ENCODE results near the gene PAQR7.
A peak's percentile ranks its signal among the peaks of the same experiment; 100 is the strongest.

PAQR7 gene

DNA sequence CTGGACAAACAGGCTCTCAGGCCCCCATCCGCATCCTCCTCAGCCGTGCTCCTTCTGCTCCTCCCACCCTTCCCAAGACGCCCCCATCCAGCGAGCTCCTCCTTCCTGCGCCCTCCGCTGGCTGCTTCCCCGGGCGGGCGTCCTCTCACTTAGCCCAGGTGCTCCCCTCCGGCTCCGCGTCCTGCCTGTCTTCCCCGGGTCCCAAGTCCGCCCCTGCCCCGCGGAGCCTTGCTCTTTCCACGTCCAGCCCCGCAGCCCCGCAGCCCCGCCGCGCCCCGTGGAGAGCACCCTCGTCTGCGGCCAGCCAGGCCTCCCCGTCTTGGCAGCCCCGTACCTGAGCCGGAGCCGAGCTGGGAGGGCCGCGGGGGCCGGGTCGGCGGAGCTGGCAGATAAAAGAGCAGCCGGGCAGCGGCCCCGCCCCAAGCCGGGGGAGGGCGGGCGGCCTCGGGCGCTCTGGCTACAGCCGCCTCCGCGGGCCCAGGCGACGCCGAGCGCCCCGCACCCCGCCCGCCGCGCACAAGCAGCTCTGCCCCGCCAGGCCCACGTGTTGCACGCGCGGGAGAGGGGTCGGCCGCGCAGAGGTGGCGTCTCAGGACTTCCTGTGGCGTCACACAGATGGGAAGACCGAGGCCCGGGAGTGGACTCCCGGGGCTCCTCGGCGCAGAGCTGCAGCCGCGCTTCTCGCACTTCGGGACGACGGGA is at the start of gene PAQR7:
TSS of gene PAQR7 (minus strand) at position 555 of the 702 bp plus-strand sequence. CDS start 11,869 bp downstream, outside the sequence.
- peak; percentile 66 for DNase-seq

GRCh38 chr1:25924454-25924853 is 48.9 kb upstream of the PAQR7 start:
- no peak for DNase-seq

DNA sequence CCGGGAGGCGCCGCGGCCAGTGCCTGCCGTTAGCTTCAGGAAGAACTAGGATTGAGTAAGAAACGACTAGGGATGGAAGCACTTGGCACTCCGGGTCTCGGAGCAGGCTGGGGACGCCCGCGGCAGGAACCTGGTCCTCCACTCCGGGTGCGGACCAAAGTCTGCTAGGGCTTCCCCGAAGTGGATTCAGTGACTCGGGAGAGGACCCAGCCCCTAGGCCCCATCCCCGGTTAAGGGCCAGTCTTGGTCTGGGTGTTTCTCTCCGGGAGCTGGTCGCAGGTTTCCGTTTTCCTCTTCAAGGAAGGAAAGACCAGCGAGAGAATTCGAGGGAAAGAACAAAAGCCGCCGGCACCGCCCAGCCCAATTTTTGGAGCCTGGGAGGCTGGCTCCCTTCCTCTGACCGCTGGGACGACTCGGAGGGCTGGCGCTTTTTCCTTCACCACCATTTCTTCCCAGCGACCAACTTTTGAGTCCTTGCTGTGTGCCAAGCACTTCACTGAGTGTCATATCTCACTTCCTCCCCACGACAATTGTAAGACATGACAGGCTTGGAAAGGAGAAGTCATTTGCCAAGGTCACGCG is 47.6 kb upstream of the PAQR7 start:
- no peak for DNase-seq

- DNase-seq: peak; percentile 64
Observed at GRCh38 chr1:25922056-25922970, 46.8 kb upstream of the PAQR7 start.

DNA sequence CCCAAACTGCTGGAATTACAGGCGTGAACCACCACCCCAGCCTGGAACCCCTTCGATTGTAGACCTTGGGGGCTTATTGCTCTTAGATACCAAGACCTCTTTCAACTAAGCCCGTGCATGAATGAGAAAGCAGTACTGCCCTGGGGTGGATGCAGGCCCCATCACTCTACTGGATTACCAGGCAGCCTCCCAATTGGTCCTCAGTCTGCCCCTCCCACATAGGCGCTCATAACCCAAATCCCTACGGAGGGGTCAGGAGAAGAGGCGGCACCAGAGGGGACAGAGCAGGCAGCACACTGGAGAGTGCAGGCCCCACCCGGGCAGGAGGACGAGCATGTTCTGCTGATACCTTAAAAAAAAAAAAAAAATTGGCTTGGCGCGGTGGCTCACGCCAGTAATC is 43.1 kb upstream of the PAQR7 start:
- DNase-seq: no peak

- peak; percentile 36 for DNase-seq
Observed at GRCh38 chr1:25917996-25918395, 42.5 kb upstream of the PAQR7 start.

GRCh38 chr1:25916460-25916859 is 41.0 kb upstream of the PAQR7 start:
- DNase-seq: no peak

DNA sequence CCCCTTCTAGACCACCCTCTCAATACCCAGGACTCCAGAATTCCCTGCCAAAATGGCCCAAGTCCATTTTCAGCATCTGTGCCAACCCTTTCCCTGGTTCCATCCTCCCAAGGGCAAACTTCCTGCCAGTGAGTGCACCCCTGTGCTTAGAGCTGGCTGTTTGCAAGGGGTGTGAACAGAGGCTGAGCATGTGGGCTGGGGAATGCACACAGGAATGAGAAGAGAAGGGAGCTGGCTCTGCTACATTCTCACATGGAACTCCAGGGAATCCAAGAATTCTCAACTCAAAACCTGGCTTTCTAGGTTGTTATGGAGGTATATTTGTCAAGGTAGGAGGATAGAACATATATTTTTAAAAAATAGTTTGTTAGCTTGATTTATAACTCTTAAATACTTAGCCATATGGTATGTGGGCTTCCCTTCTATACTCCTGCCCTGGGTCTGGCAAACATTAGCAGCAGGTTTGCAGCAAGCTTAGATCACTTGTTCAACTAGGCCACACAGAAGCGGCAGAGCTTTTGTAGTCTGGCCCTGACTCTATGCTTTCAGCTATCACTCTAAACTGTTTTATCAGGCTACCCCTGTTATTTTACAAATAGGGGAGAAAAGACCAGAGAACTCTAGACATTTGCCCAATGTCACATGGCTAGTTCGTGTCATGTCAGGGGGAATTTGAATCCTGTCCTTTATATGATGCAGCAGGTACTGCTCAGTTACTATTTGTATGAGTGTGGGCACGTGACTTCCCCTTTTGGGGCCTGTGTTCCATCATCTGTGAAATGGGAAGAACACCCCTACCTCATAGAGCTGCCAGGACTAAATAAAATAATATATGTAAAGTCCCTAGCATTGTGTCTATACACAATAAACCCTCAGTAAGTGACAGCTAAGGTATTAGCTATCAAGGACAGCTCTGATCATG is 38.8 kb upstream of the PAQR7 start:
- DNase-seq: no peak

- no peak for DNase-seq
Observed at GRCh38 chr1:25913206-25913605, 37.7 kb upstream of the PAQR7 start.

- DNase-seq: no peak
Observed at GRCh38 chr1:25912076-25912831, 36.7 kb upstream of the PAQR7 start.

DNA sequence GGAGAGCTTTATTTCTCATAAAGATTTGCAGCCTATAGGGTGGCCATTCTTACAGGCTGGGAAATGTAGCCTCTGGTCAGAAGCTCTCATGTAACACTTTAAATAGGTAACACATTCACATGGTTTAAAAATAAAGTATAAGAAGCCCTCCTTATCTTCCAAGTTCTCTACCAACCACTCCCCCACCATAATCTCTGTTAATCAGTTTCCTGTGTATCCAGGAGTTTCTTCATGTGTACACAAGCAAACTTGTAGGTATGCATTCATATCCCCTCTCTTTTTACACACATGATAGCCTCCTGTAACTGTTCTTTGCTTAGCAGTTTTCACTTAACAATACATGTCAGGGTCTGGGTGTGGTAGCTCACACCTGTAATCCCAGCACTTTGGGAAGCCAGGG is 35.7 kb upstream of the PAQR7 start:
- DNase-seq: no peak

- no peak for DNase-seq
Observed at GRCh38 chr1:25909040-25909439, 33.5 kb upstream of the PAQR7 start.

DNA sequence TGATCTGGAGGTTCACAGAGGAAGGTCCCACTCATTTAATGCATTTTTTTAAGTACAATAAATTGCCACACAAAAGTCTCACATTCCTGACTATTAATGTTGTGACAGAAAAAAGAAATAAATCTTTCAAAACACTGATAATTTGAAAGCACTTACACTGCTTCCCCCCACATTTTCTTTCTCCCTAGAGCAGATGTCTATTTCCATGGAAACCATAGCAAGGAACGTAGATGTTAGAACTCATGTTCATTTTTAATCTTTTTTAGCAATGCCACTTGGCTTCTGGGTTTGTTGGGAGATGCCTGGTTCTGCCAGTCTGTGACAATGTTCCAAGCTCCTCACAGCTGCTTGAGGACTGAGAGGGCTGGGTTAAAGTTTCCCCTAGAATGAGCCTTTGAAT is 32.7 kb upstream of the PAQR7 start:
- no peak for DNase-seq

- no peak for DNase-seq
Observed at GRCh38 chr1:25907601-25908000, 32.1 kb upstream of the PAQR7 start.

DNA sequence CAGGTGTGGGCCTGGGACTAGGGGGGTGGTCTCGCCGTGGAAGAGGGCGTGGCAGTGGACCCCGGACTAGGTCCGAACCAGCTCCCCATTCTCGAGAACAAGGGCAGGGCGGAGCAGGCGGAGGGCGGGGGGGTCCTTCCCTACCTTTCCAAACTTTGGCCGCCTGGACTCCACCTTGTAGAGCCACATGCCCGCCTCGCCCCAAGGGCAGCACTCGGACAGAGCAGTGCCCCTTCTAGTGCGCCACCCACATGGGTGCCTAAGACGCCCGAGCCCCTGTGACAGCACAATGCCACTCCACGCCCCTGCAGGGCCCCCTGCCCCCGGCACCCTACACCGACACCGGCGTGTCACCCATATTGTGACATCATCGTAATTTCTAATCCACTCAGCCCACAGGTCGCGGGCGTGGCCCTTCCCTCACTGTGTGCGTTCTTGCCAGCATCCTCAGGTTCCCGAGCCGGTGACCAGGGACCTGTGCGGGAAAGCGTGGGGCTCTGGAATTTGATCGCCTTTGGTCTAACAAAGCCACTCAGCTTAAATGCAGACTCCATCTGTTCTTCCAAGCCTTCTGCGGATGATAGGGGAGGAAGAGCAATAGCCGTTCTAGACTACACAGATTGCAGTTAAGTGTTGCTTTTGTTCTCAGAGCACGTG is 31.3 kb upstream of the PAQR7 start:
- DNase-seq: peak; percentile 49

DNA sequence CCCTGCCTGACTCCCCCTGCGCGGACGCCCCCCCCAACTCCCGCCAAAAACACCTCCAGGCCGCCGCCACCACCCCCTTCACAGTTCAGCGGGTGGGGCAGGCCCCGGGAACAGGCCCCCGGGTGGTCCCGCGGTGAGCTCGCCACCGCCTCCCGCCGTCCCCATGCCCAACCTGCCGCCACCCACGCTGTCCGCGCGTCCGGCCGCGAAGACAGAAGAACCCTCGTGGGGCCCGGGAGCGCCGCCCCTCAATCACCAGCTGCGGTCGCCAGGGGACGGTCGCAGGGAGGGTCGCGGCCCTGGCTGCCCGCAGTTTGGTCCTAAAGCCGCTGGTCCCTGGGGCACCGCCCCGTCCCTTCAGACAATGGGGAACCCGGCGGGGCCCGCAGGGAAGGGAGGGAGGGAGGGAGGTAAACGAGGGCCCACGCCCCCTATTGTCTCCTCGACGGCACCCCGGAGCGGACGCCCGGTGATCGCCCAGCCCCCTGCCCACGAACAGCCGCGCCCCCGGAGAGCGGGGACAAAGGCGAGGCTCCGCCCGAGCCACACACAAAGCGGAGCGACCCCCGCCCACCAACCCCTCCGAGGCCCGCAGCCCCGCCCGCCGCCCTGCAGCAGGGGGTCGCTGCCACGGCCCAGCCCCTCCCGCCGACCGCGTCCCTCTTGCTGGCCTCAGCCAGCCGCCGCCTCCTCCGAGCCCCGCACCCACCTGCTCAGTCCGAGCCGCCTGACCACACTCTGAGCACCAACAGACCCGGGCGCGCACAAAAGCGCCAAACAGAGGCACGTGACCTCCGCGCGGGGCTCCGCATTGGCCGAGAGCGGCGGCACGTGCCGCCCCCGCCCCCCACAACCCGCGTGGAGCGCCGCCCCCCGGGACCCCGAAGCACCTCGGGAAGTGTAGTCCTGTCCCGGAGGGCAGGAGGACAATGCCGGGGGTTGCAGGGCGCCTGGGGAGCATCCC is 30.5 kb upstream of the PAQR7 start, which contains the start of gene STMN1:
TSS of gene STMN1 (minus strand) at position 740 of the 964 bp plus-strand sequence. CDS start 1,743 bp downstream, outside the sequence.
- peak; percentile 90 for DNase-seq

DNA sequence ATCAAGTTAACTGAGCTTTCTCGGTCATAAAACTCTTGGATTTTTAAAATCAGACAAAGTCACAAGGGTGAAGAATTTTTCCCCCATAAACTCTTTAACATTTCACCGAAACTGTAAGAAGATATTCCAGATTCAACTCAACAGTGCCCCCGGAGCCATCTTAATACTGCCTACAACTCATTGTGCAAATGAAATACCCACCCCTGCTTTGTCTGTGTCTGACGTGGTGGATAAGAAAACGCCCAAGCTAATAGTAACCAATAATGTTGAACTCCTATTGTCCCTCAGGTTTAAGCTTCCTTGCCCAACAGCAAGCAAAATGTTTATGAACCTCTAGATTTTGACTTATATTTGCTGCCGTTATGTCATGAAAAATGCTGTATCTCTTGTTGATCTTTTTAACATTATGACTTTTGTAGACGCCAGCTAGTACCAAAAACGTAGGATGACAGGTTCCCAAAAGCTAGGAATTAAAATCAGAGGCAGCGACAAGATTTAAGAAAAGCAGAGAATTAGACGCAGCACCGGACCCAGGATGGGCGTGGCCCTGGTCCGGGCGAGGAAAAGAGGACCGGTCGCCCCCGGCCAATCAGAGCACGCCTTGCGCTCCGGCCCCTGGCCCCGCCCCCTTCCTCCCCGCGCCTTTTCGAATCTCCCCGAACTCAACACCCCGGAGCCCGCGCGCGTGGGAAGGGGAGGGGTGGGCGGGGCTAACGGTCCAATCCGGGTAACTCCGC is 29.6 kb upstream of the PAQR7 start:
- DNase-seq: peak; percentile 94

DNA sequence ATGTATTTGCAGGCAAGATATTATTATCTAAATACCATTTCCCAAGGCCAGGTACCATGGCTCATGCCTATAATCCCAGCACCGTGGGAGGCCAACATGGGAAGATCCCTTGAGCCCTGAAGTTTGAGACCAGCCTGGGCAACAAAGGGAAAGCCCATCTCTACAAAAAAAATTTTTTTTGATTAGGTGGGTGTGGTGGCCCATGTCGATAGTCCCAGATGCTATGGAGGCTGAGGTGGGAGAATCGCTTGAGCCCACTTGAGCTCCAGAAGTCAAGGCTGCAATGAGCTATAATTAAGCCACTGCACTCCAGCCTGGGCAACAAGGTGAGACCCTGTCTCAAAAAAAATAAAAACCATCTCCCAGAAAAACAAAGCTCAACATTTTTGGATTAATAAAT is 28.5 kb upstream of the PAQR7 start:
- DNase-seq: no peak

DNA sequence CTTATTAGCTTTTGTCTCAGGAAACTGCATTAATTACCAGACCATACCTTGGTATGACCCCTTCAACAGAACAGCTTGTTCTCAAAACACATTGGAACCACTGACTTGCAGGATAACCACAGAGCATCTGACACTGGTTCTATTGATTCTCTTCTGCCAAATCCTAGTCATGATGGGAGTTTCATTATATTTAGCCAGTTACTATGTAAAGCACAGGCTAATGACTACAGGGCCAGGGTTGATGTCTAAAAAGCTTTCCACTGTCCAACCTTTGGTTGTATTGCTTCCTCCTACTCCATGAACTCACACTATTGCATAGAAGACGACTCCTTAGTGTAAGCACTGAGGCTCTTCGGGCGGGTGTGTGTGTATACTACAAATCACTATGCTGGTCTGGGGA is 27.0 kb upstream of the PAQR7 start:
- DNase-seq: no peak

All from CD4-positive, alpha-beta T cell treated with Interleukin-17A for 1 hour (primary cell).